GM21723 (cell line): Measurements from ENCODE around the gene HAAO.

Experiments
- ATAC-seq: cut with Tn5 transposase; IDR thresholded peaks from one replicate; pipeline ENCODE4 v1.9.1; 2021; ENCODE audit warnings: mild to moderate bottlenecking, moderate library complexity; ENCODE audit not compliant: unreplicated experiment

HAAO gene

DNA sequence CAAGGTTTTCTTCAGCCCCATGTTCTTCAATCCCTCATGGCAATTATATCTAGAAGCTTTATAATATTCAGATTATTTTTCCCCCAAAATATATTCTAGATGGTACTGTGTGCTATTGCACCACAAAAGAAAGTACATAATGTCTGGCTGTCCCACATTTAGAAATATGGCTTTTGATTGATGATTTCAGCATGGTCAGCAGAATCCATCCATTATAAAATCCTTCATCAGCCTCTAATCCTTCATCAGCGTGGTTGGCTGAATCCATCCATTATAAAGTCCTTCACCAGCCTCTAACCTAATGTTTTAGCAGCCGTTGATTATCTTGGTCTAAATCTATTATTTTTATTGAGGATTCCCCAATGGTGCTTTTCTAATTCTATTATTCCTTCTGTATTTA lies 23.3 kb upstream of the HAAO start:
- ATAC-seq: no peak

DNA sequence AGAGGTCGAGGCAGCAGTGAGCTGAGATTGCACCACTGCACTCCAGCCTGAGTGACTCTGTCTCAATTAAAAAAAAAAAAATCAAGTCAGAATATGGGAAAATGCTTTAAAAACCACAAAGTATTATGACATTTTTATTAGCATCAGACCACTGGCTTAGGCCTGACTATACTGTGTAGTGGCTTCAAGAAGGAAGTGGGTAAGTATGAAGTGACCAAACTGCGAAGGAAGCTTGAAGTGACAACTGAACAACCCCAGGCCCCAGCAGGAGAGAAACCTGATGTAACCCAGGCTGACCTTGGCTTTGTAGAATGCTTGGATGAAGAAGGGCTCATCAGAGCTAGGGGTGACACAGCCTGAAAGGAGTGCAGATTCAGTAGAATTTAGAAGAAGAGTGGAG lies 21.4 kb upstream of the HAAO start:
- no peak for ATAC-seq

DNA sequence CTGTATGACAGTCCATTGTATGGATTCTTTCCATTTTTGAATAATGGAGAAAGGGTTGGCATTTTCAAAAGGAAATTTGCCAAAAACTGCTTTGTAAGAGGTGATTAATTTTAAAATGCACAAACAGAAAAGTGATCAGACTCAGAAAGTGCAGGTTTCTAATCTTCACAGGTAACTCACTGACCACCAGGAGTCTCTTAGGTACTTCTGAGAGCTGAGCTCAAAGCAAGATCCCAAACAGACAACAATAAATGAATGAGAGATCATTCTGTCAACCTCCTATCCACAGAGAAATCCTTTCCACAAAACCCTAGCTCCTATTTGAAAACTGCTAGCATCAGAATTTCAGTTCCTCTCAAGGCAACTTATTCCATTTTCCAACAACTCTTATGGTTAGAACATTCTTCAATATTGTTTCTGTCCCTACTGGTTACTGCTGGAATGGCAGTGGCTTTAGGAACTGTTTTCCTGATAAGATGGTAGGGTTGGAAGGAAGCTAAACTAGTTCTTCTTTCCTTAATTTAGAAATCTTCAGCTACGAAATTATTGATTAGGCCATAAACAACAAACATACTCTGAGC lies 20.6 kb upstream of the HAAO start:
- ATAC-seq: no peak

DNA sequence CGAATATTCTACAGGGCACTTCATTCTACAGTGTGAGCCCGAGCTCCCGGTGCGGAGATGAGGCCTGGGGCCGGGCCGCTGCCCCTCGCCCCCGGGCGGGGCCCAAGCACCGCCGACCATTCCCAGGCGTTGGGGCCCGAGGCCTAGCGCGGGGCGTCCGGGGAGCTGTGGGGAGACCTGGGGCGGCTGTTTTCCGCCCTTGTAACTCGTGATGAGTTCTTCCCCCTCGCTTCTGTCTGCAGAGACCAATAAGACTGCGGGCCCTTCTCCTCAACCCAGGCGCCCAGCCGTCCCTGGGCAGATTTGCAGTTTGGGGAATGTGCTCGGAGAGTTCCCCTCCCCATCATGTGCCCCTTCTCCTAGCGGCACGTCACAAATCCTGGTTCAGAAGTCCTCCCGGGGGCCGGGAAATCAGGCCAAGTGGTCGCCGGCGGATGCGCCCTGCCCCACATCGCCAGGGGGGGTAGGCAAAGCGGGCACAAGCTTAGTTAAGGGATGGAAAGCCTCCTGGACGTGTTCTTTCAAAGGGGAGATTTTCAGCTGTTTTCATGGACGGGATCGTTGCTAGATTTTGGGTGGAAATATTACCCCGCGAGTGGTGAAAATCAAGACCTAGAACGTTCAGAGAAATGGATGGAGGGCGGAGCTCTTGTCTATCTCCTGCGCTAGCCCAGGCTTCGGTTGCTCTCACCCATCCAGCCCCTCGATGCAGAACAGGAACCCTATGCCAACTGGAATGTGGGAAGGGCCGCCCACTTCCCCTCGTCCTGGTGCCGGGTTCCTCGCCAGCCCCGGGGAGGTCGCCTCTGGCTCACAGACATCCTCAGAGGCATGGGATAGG lies 18.8 kb upstream of the HAAO start:
- ATAC-seq: peak; percentile 15

DNA sequence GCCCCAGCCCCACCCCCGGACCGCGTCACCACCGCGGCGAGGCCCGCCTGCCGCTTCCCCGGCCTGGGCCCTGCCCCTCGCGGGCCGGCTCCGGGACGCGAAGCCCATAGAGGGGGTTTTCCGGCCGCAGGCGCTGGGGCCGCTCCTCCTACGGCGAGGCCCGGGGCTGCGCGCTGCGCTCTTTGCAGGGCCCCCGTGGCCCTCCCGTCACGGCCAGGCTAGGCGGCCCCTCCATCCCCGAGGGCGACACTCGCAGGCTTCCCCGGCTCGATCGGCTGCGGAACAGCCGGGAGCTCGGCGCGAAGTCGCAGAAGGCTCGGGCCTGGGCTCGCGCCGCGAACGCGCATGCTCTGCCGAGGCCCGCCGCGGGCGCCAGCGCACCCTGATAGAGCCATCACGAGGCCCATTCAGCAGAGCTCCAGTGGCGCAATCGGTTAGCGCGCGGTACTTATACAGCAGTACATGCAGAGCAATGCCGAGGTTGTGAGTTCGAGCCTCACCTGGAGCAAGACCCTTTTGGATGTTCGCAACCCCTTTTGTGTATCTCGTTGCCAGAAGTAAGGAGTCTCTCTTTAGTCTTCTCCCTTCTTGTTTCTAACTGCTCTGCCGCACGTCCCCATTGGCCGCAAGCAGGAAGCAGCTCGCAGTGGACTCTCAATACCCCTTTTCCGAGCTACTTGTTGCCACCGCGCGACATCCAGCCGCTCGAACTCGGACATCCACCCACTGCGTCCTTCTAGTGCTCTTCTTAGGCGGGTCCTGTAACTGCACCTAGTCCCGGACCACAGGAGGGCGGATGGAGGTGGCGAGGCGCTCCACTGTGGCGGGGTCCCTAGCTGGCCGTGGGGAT lies 18.0 kb upstream of the HAAO start:
- peak; percentile 80 for ATAC-seq

DNA sequence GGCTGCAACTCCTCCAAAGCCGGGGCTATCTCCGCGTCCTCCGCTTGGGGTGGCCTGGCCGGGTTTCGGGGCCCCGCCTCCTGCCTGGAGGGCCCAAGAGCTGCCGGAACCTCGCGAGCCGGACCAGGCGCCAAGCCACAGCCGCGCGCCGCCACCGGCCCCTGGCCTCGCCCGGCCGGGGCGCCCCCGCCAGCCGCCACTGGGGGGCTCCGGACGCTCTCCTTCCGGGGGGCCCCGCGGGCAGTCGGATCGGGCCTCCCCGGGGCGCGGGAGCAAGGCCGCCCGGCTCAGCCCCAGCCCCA lies 17.4 kb upstream of the HAAO start:
- peak; percentile 49 for ATAC-seq

DNA sequence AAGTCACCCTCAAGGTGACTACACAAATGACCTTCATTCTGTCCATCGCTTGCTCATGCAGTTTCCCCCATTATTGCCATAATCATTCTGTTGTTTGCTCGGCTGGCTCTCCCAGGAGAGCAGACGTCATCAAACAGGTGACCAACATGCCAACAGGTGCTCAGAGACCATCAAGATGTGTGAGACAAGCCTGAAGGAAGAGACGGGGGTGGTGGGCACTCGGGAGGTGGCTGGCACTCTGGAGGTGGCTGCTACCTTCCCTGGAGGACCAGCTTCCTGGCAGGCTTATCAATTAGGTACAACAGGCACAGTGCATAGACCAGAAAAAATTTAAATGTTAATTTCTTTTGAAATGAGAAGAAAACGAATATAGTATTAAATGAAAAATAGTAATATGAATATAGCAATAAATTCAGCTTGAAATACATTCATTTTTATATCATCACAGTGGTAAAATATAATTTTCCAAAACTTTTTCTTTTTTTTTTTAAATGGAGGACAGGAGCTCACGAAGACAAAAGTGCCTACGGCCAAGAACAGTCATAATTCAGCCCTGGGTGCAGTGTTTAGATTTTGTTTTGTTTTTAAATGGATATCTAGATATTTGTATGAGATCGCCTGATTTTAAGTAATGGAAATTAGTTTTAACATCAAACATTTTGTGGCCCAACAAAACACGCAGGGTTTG lies 16.9 kb upstream of the HAAO start:
- ATAC-seq: no peak

DNA sequence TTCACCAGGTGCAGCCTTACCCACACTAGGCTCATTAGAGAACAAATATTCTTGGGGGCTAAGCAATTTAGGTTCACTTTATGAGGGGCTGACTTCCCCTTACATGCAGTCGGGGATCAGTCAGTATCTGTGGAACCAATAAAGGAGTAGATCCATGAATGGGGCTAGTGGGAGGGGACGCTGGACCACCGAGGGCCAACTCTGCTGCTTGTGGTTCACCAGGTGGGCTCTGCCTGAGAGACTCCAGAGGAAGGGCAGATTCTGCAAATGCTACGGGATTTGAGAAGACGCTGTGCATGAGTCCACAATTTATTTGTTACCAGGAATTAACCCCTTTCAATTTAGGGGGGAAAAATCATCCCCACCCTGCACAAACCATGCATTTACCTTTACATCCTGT lies 15.9 kb upstream of the HAAO start:
- no peak for ATAC-seq

DNA sequence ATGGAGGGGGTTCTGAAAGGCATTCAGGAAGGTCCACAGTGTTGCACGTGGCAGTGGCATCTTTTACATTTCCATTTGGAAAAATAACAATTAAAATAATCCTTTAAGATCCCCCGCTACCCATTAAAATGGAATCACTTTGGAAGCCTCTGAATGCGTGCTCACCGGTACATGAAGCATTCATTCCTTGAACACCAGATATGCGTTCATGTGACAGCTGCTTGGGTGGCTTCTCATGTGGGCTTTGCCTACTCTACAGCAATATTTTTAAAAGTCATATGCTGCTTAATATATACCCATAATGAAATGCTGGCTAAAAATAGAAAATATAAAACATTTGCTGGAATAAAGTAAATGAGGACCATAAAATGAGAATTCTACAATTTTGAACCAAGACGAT lies 14.4 kb upstream of the HAAO start:
- ATAC-seq: no peak

DNA sequence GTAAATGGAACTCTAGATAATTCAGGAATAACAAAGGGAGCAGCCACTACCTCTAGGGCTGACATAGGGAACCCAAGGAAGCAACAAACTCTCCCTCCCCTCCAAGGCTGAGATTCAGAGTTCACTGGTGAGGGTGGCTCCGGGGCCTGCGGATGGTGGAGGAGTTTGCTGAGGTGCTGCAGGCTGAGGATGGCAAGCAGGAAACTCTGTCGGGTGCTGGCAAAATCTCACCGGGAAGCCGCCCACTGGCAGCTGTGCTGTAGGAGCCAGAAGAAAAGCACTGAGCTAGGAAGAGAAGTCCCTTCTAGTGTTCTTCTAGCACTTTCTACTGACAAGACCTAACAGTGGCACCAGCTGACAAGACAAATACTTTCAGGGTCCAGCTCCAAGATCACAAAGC lies 12.5 kb upstream of the HAAO start:
- ATAC-seq: no peak

DNA sequence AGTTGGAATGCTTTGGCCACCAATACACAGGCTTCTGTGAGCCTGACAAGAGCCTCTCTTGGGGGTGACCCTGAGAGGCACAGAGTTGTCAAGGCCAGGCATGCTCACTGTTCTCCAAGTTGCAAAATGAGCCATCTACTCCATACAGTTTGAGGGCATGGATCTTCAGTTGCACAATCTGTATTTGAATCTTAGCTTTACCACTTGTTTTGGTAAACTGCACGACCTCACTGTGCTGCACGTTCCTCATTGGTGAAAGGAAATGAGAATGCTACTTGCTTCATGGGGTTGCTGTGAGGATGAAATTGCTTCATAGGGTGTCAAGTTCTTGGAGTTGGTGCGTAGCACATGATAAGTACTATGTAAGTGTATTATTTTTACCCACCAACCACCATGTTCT lies 12.0 kb upstream of the HAAO start:
- no peak for ATAC-seq

DNA sequence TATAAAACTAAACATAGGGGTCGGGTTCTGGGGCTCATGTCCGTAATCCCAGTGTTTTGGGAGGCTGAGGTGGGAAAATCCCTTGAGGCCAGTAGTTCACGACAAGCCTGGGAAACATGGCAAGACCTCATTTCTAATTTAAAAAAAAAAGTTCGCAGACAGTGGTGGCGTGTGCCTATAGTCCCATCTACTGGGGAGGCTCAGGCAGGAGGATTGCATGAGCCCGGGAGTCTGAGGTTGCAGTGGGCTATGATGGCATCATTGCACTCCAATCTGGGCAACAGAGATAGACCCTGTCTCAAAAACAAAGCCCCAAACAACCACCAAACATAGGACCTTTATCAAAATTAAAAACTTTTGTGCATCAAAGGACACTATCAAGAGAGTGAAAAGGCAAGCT lies 9.8 kb upstream of the HAAO start:
- no peak for ATAC-seq

DNA sequence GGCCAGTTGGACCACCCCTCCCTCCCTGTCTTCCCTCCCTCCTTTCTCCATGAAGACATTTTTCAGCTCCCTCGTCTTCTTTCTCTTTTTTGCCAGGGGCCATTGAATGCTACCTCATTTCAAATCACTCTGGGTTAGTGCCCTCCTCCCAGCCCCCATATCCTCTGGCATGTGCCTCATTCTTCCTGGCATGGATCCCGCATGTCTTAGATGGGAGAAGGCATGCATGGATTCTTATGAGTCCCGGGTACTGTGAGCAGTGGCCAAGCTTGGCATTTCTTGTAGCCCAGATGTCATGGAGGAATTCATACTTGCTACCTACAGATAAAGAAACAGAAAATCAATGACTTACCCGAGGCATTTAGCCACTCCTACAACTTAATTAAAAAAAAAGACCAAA lies 9.0 kb upstream of the HAAO start:
- ATAC-seq: no peak

DNA sequence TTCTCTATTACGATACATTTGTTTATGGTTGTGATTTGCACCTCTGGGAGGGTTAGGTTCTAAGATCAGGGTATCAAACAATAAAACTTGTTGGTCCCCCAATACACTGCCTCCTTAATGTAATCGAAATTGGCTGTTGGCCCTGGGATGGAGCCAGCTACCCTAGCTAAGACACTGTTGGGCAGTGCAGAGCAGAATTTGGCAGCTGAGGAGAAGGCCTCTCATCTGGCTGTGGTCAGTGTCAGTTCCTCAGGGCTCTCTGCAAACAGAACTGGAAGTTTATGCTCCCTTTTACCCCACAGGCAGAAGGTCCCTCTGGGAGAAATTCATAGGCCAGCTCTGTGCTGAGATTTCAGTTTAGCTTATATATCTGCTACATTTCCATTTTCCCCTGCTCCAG lies 8.6 kb upstream of the HAAO start:
- ATAC-seq: no peak

DNA sequence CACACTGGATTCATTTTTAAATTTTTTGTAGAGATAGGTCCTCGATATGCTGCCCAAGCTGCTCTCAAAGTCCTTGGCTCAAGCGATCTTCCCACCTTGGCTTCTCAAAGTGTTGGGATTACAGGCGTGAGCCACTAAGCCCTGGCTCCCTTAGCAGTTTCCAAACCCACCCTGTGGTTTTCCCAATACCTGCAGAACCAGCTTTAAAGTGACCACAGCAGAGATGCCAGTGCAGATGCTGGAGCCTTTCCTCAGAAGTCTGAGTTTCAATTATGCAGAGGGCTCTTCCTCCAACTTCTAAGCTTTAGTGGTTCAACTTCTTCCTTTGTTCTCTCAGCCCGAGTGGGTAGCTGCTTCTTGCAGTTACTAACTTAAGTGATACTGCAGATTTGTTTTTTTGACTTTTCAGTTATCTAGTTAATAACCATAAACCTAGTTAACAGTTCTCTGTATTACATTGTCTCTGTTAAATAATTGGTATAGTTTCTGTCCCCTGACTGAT lies 8.1 kb upstream of the HAAO start:
- no peak for ATAC-seq

DNA sequence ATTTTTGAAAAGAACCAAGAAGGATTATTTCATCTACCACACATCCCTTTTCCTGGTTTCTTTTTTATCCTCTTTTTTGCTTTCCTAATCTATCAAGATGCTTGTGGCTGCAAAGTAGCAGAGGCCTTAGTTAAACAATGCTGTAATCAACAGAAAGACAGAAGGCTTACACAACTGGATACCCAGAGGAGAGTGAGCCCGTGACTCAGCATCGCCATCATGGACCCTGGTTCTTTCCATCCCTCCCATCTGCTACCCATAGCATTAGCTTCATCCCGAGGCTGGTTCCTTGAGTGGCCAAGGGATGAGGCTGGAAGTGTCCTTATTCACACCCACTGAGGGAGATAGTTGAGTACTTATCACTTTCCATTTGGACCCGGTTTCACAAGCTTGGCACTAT lies 7.5 kb upstream of the HAAO start:
- no peak for ATAC-seq

DNA sequence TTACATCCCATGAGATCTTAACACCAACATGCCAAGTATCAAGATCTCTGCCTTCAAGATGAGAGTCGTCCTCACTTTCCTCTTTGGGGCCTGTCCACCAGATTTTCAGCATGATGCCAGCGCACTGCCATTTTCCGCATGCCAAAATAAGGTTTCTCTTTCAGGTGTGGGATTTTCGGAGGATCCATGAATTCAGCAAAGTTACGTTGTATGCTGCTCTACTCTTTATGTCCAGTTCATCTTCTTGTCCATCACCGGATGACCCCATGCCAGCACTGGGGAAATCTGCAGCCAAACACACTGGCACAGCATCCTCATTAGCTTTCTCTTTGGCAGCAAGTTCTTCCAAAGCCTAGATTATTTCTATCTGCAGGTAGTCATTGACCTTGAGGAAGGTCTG lies 4.9 kb upstream of the HAAO start:
- ATAC-seq: no peak

DNA sequence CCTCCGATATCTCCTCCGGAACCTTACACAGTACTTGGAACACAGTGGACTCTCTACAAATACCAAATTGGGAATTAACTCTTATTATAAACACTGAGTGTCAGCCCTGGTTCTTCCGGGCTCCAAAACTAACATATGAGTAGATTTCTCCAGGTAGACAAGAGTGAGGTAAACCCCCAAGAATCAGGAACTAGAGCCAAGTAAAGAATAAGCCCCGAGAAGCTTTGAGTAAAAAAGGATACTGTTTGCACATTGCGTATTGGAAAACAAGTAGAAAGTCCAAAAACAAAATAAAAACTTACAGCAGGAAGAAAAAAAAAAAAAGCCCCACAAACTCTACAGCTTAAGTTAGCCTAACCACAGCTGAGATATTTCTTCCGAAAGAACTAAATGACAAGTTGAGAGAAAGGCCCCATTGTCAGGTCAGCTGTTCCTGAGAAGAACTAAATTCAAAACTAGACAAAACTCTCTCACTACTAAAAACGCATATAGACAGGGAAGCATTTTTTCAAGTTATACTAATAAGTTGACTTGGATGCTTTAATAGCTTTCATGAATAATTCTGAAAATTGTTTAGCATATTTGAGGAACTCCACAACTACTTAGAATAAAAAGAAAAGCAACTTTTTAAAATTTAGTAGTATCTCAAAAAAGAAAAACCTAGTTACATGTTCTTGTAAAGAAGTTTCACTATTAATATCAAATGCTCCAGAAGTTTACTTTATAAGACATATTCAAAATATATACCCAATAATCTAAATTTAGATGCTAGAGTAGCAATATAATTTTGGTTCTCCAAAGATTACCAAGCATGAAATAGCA lies 4.3 kb upstream of the HAAO start:
- ATAC-seq: peak; percentile 45

DNA sequence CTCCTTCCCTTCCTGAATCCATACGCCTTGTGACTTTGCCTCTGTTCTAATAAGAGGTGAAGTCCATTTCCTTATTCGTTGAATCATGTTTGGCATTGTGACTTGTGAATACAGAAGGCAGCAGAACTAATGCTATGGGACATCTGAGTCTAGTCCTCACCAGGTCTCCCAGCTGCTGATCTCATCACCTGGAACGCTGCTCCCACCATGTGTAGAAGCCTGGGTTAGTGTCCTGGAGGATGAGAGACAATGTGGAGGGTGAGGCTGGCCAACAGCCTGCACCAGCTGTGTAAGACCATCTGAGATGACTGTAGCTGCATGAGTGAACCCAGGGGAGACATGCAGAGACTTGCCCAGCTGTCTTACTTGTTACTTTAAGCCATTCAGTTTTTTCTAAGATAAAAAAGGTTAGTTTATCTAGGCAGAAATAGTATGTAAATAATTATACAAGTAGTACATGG lies 3.5 kb upstream of the HAAO start:
- peak; percentile 50 for ATAC-seq

DNA sequence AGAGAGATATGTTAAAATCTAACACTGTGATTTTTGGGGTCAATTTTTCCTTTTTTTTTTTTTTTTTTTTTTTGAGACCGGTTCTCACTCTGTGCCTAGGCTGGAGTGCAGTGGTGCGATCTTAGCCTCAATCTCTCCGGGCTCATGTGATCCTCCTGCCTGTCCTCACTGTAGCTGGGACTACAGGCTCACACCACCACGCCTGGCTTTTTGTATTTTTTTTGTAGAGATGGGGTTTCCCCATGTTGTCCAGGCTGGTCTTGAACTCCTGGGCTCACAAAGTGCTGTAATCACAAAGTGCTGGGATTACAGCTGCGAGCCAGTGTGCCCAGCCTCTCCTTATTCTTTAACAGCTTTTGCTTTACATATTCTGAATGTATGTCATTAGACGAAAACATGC lies 2.9 kb upstream of the HAAO start:
- peak; percentile 22 for ATAC-seq
